ENCODE data around the gene ACOXL. TPM values are rescaled to one million over a fixed set of nuclear protein-coding genes. Genes with fewer than 3 reads are reported as not detected.

ACOXL gene
- total and polyA plus RNA-seq, 4 donors = 4.4 to 32.8 (median 12.2) TPM

DNA sequence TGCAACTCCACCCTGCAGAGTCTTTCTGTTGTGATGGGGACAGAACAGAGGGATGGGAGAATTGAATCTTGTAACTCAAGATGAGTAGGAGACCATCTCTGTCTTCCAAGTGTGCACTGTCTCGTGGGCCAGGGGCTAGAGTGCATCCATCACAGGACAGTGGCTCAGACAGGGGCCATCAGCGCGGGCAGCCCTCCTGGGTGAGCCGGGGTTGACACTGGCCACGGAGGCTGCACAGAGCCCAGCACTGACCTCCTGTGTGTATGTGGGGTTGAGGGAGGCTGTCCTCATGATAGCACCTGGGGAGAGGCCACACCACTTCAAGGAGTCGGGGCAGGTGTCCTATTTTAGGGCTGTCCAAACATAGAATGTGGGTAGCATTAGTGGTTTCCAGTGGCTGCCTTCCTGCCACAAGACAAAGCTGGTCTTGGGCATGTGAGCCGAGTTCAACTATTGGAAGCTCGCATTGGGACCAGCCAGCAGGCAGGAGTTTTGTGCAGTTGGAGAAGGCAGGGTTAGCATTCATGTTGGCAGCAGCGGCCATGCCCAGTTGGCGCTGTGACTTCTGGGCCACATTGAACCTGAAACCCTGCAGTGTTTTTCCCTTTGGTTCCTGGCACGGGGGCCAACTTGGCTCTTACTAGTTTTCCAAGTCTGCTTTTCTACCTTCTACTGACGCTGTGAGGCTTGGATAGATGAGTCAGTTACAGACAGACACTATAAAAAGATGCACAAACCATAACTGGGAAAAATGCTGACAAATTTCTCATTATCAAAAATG, 45.3 kb downstream of the ACOXL start:
- no peaks in the 10 kb centered on the region for H3K9me3 ChIP-seq (ENCODE audit: control insufficient read depth in 4 of 4, insufficient read depth in 3 of 4, low read length in 3 of 4)
- no peaks in the 10 kb centered on the region for H3K27me3 ChIP-seq (ENCODE audit: control insufficient read depth in 3 of 3, insufficient read depth in 3 of 3, low read length in 2 of 3)
- H3K27ac ChIP-seq (ENCODE audit: low read depth in 1 of 2, low read length in 1 of 2) = no peak overlapping the region
- TF ChIP-seq, protein P1, sequence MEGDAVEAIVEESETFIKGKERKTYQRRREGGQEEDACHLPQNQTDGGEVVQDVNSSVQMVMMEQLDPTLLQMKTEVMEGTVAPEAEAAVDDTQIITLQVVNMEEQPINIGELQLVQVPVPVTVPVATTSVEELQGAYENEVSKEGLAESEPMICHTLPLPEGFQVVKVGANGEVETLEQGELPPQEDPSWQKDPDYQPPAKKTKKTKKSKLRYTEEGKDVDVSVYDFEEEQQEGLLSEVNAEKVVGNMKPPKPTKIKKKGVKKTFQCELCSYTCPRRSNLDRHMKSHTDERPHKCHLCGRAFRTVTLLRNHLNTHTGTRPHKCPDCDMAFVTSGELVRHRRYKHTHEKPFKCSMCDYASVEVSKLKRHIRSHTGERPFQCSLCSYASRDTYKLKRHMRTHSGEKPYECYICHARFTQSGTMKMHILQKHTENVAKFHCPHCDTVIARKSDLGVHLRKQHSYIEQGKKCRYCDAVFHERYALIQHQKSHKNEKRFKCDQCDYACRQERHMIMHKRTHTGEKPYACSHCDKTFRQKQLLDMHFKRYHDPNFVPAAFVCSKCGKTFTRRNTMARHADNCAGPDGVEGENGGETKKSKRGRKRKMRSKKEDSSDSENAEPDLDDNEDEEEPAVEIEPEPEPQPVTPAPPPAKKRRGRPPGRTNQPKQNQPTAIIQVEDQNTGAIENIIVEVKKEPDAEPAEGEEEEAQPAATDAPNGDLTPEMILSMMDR (IDR thresholded peaks at IDR 0.05; ENCODE audit: control extremely low read depth, extremely low read depth) = no peak
- DNase-seq (no peak), ATAC-seq (ENCODE audit: insufficient read depth, low FRiP score) (no peak)
- no peaks in the 10 kb centered on the region for H3K36me3 ChIP-seq (ENCODE audit: control insufficient read depth in 4 of 4, insufficient read depth in 4 of 4, low read length in 4 of 4)
- WGBS, 2 donors = 89 to 92% methylated on average over 12 of the region's 12 CpGs
- H3K4me3 ChIP-seq = no peak overlapping the region
- H3K9ac ChIP-seq (ENCODE audit: insufficient read depth in 1 of 2, low read length in 2 of 2) = no peak overlapping the region
- H3K4me1 ChIP-seq (ENCODE audit: control insufficient read depth in 5 of 5, insufficient read depth in 5 of 5, low read length in 5 of 5) = peaks cover 0 to 15% (median 2%) of the 10 kb centered on the region in 5 donors

DNA sequence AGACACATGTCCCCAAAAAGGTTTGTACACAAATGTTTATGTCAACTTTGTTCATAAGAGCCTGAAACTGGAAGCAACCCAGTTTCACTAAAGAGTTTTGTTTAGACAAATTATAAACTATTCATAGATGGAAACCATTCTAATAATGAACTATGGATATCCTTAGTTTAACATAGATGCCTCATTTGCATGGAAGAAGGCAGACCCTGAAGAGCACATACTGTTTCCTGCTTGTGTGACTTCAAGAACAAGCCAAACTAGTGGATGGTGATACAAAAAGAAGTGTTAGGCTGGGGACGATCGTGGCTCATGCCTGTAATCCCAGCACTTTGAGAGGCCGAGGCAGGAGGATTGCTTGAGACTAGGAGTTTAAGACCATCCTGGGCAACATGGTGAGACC, 48.1 kb downstream of the ACOXL start:
- peaks cover 0 to 2% (median 0%) of the 10 kb centered on the region in 4 donors for H3K9me3 ChIP-seq (ENCODE audit: control insufficient read depth in 4 of 4, insufficient read depth in 3 of 4, low read length in 3 of 4)
- no peaks in the 10 kb centered on the region for H3K36me3 ChIP-seq (ENCODE audit: control insufficient read depth in 4 of 4, insufficient read depth in 4 of 4, low read length in 4 of 4)
- H3K9ac ChIP-seq (ENCODE audit: insufficient read depth in 1 of 2, low read length in 2 of 2) = no peak overlapping the region
- H3K4me1 ChIP-seq (ENCODE audit: control insufficient read depth in 5 of 5, insufficient read depth in 5 of 5, low read length in 5 of 5) = peaks cover 0 to 2% (median 0%) of the 10 kb centered on the region in 5 donors
- H3K27me3 ChIP-seq (ENCODE audit: control insufficient read depth in 3 of 3, insufficient read depth in 3 of 3, low read length in 2 of 3) = no peaks in the 10 kb centered on the region
- H3K27ac ChIP-seq (ENCODE audit: low read depth in 1 of 2, low read length in 1 of 2) = no peak overlapping the region
- 90 to 92% methylated on average over 3 of the region's 3 CpGs for WGBS, 2 donors
- ATAC-seq (ENCODE audit: insufficient read depth, low FRiP score) = no peak
- no peak overlapping the region for H3K4me3 ChIP-seq
- no peak for DNase-seq
- TF ChIP-seq, protein P1 (IDR thresholded peaks at IDR 0.05; ENCODE audit: control extremely low read depth, extremely low read depth) = no peak

DNA sequence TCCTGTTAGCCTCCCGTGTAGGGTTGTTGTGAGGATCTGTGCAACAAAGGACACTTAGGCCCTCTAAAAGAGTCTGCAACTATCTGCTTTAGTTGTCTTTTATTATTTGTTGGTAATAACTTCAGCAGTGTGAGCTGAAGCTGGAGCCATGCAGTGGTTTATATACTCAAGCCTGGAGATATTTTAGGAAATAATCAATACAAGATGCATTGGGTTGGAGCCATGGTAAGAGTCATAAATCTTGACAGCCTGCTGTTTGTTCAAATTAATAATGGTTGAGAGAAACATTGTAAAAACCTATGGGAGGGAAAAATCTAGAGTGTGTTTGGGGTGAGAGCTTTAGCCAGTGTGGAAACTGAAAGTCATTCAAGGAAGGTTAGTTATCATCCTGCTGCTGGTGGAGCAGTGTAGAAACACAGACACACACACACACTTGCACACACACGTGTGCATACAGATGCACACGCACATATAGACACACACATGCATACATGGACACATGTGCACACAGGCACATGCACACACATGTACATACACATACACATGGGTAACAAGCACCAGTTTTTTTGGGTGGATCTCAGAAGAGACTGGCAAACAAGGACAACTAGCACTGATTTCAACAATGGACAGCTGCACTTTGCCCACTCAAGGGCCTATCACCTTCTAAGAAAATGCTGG, 51.0 kb downstream of the ACOXL start:
- TF ChIP-seq, protein P1 (IDR thresholded peaks at IDR 0.05; ENCODE audit: control extremely low read depth, extremely low read depth) = no peak
- Histone ChIP-seq H3K9ac (ENCODE audit: insufficient read depth in 1 of 2, low read length in 2 of 2) (no peak overlapping the region), H3K27me3 (ENCODE audit: control insufficient read depth in 3 of 3, insufficient read depth in 3 of 3, low read length in 2 of 3) (no peaks in the 10 kb centered on the region), H3K9me3 (ENCODE audit: control insufficient read depth in 4 of 4, insufficient read depth in 3 of 4, low read length in 3 of 4) (peaks cover 0 to 2% (median 0%) of the 10 kb centered on the region in 4 donors), H3K27ac (ENCODE audit: low read depth in 1 of 2, low read length in 1 of 2) (no peak overlapping the region), H3K36me3 (ENCODE audit: control insufficient read depth in 4 of 4, insufficient read depth in 4 of 4, low read length in 4 of 4) (peaks cover 0 to 1% (median 0%) of the 10 kb centered on the region in 4 donors), H3K4me3 (no peak overlapping the region), H3K4me1 (ENCODE audit: control insufficient read depth in 5 of 5, insufficient read depth in 5 of 5, low read length in 5 of 5) (no peaks in the 10 kb centered on the region)
- 79 to 81% methylated on average over 3 of the region's 3 CpGs for WGBS, 2 donors
- ATAC-seq (ENCODE audit: insufficient read depth, low FRiP score) = no peak
- no peak for DNase-seq

All from lung (tissue), 12 donors.